ENCODE data around the gene ACOT6.
"Not testable (repeated sequence)": the region's sequence is repeated elsewhere in the genome, so short reads cannot be mapped to it uniquely, and the experiment has no call there.

DNA sequence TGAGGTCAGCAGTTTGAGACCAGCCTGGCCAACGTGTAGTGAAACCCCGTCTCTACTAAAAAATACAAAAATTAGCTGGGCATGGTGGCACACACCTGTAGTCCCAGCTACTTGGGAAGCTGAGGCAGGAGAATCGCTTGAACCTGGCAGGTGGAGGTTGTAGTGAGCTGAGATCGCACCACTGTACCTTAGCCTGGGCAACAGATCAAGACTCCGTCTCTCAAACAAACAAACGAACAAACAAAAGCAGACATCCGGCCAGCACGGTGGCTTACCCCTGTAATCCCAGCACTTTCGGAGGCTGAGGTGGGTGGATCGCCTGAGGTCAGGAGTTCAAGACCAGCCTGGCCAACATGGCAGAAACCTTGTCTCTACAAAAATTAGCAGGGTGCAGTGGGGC, 24.0 kb downstream of the ACOT6 start:
- TF ChIP-seq RAD21 (IDR thresholded peaks at IDR 0.05; ENCODE audit: low read length): not testable (repeated sequence)
- TF ChIP-seq, protein P1, sequence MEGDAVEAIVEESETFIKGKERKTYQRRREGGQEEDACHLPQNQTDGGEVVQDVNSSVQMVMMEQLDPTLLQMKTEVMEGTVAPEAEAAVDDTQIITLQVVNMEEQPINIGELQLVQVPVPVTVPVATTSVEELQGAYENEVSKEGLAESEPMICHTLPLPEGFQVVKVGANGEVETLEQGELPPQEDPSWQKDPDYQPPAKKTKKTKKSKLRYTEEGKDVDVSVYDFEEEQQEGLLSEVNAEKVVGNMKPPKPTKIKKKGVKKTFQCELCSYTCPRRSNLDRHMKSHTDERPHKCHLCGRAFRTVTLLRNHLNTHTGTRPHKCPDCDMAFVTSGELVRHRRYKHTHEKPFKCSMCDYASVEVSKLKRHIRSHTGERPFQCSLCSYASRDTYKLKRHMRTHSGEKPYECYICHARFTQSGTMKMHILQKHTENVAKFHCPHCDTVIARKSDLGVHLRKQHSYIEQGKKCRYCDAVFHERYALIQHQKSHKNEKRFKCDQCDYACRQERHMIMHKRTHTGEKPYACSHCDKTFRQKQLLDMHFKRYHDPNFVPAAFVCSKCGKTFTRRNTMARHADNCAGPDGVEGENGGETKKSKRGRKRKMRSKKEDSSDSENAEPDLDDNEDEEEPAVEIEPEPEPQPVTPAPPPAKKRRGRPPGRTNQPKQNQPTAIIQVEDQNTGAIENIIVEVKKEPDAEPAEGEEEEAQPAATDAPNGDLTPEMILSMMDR (IDR thresholded peaks at IDR 0.05): not testable (repeated sequence)
